ENCODE measurements around the gene RFLNA.

RFLNA gene

GRCh38 chr12:124336742-124337520 lies 42.0 kb downstream of the RFLNA start:
- DNase-seq (ENCODE audit: low read depth) = no peak

- DNase-seq (ENCODE audit: low read depth) = no peak
Observed at GRCh38 chr12:124337622-124338021, 42.7 kb downstream of the RFLNA start.

- DNase-seq (ENCODE audit: low read depth) = no peak
Observed at GRCh38 chr12:124338448-124338847, 43.6 kb downstream of the RFLNA start.

GRCh38 chr12:124338876-124339603 lies 44.1 kb downstream of the RFLNA start:
- no peak for DNase-seq (ENCODE audit: low read depth)

- DNase-seq (ENCODE audit: low read depth) = no peak
Observed at GRCh38 chr12:124340080-124340900, 45.4 kb downstream of the RFLNA start.

- DNase-seq (ENCODE audit: low read depth) = no peak
Observed at GRCh38 chr12:124341645-124342069, 46.8 kb downstream of the RFLNA start.

- DNase-seq (ENCODE audit: low read depth) = no peak
Observed at GRCh38 chr12:124344022-124344421, 49.1 kb downstream of the RFLNA start.

- DNase-seq (ENCODE audit: low read depth) = no peak
Observed at GRCh38 chr12:124344526-124344925, 49.6 kb downstream of the RFLNA start.

- no peak for DNase-seq (ENCODE audit: low read depth)
Observed at GRCh38 chr12:124345795-124346194, 50.9 kb downstream of the RFLNA start.

GRCh38 chr12:124346425-124347168 lies 51.7 kb downstream of the RFLNA start:
- DNase-seq (ENCODE audit: low read depth) = no peak

- DNase-seq (ENCODE audit: low read depth) = no peak
Observed at GRCh38 chr12:124347335-124347734, 52.4 kb downstream of the RFLNA start.

GRCh38 chr12:124347805-124348658 lies 53.1 kb downstream of the RFLNA start:
- no peak for DNase-seq (ENCODE audit: low read depth)

GRCh38 chr12:124348659-124349380 lies 53.9 kb downstream of the RFLNA start:
- DNase-seq (ENCODE audit: low read depth) = no peak

GRCh38 chr12:124350491-124350890 lies 55.6 kb downstream of the RFLNA start:
- DNase-seq (ENCODE audit: low read depth) = no peak

- DNase-seq (ENCODE audit: low read depth) = no peak
Observed at GRCh38 chr12:124351422-124351821, 56.5 kb downstream of the RFLNA start.

GRCh38 chr12:124352257-124352656 lies 57.4 kb downstream of the RFLNA start:
- no peak for DNase-seq (ENCODE audit: low read depth)

- no peak for DNase-seq (ENCODE audit: low read depth)
Observed at GRCh38 chr12:124352839-124353238, 57.9 kb downstream of the RFLNA start.

GRCh38 chr12:124354400-124354799 lies 59.5 kb downstream of the RFLNA start:
- no peak for DNase-seq (ENCODE audit: low read depth)

GRCh38 chr12:124356221-124356620 lies 61.3 kb downstream of the RFLNA start:
- no peak for DNase-seq (ENCODE audit: low read depth)

- DNase-seq (ENCODE audit: low read depth) = no peak
Observed at GRCh38 chr12:124357616-124358015, 62.7 kb downstream of the RFLNA start.
